GM23338 (cell line): Measurements from ENCODE around the gene PCDHGB5. TPM values are rescaled to one million over a fixed set of nuclear protein-coding genes. Genes with fewer than 3 reads are reported as not detected.

Source experiments
- polyA plus RNA-seq: library from polyadenylated mRNA; unstranded; fragments of >200 nt; fragmentation: Nextera tagmentation; extraction: Ambion mirVana; gene quantifications from 2 replicates; pipeline ENCODE4 v1.2.1, GENCODE V29; 2016
- total RNA-seq: library from RNA; depleted of rRNA; stranded (reverse); fragments of >200 nt; shearing (Covaris generic); gene quantifications from 2 replicates; pipeline ENCODE4 v1.2.3, GENCODE V29; 2014; rRNA removed

Gene PCDHGB5
- total and polyA plus RNA-seq, 2 experiments from 2014 or later = 2.5 to 18.5 TPM

Other genes with a start within 250 kb of the PCDHGB5 start
Only the 30 nearest of the 37 such genes appear.
- gene PCDHB9, start 210.8 kb upstream of the PCDHGB5 start, total RNA-seq = 0.63 and 0.78 TPM in 2 replicates
- gene PCDHB9, start 210.8 kb upstream of the PCDHGB5 start, polyA plus RNA-seq = 0.27 and 0.45 TPM in 2 replicates
- 0.89 and 2.7 TPM in 2 replicates for gene PCDHB10, start 205.6 kb upstream of the PCDHGB5 start, total RNA-seq
- gene PCDHB10, start 205.6 kb upstream of the PCDHGB5 start, polyA plus RNA-seq = 1.6 and 1.7 TPM in 2 replicates
- gene PCDHB11, start 198.3 kb upstream of the PCDHGB5 start, total RNA-seq = 0.47 and 1.3 TPM in 2 replicates
- gene PCDHB11, start 198.3 kb upstream of the PCDHGB5 start, polyA plus RNA-seq = 0.19 and 0.33 TPM in 2 replicates
- 3.7 and 4.3 TPM in 2 replicates for gene PCDHB12, start 189.2 kb upstream of the PCDHGB5 start, total RNA-seq
- gene PCDHB12, start 189.2 kb upstream of the PCDHGB5 start, polyA plus RNA-seq = 0.80 and 1.3 TPM in 2 replicates
- gene PCDHB13, start 184.0 kb upstream of the PCDHGB5 start, total RNA-seq = 2.4 and 3.5 TPM in 2 replicates
- gene PCDHB13, start 184.0 kb upstream of the PCDHGB5 start, polyA plus RNA-seq = 0.87 and 1.1 TPM in 2 replicates
- 3.2 and 4.1 TPM in 2 replicates for gene PCDHB14, start 174.6 kb upstream of the PCDHGB5 start, total RNA-seq
- 0.71 and 0.83 TPM in 2 replicates for gene PCDHB14, start 174.6 kb upstream of the PCDHGB5 start, polyA plus RNA-seq
- 8.0 and 12.1 TPM in 2 replicates for gene PCDHB15, start 152.6 kb upstream of the PCDHGB5 start, total RNA-seq
- 4.9 and 6.1 TPM in 2 replicates for gene PCDHB15, start 152.6 kb upstream of the PCDHGB5 start, polyA plus RNA-seq
- not detected in 2 replicates for gene SLC25A2, start 93.9 kb upstream of the PCDHGB5 start, total RNA-seq
- gene SLC25A2, start 93.9 kb upstream of the PCDHGB5 start, polyA plus RNA-seq = not detected in 2 replicates
- gene TAF7, start 77.2 kb upstream of the PCDHGB5 start, total RNA-seq = 92.0 and 107 TPM in 2 replicates
- 187 and 217 TPM in 2 replicates for gene TAF7, start 77.2 kb upstream of the PCDHGB5 start, polyA plus RNA-seq
- gene PCDHGA1, start 67.4 kb upstream of the PCDHGB5 start, total RNA-seq = 1.7 and 2.2 TPM in 2 replicates
- 0.07 and 0.39 TPM in 2 replicates for gene PCDHGA1, start 67.4 kb upstream of the PCDHGB5 start, polyA plus RNA-seq
- gene PCDHGA2, start 59.2 kb upstream of the PCDHGB5 start, total RNA-seq = 0.82 and 1.0 TPM in 2 replicates
- gene PCDHGA2, start 59.2 kb upstream of the PCDHGB5 start, polyA plus RNA-seq = 0.17 and 0.45 TPM in 2 replicates
- 0.90 and 1.2 TPM in 2 replicates for gene PCDHGA3, start 54.1 kb upstream of the PCDHGB5 start, total RNA-seq
- gene PCDHGA3, start 54.1 kb upstream of the PCDHGB5 start, polyA plus RNA-seq = 0.28 and 0.63 TPM in 2 replicates
- gene PCDHGB1, start 47.8 kb upstream of the PCDHGB5 start, total RNA-seq = 8.9 and 9.1 TPM in 2 replicates
- gene PCDHGB1, start 47.8 kb upstream of the PCDHGB5 start, polyA plus RNA-seq = 0.52 and 0.74 TPM in 2 replicates
- gene PCDHGA4, start 42.9 kb upstream of the PCDHGB5 start, total RNA-seq = 4.2 and 7.2 TPM in 2 replicates
- 0.33 and 0.99 TPM in 2 replicates for gene PCDHGA4, start 42.9 kb upstream of the PCDHGB5 start, polyA plus RNA-seq
- 5.0 and 5.8 TPM in 2 replicates for gene PCDHGB2, start 38.0 kb upstream of the PCDHGB5 start, total RNA-seq
- gene PCDHGB2, start 38.0 kb upstream of the PCDHGB5 start, polyA plus RNA-seq = 0.87 and 1.2 TPM in 2 replicates
- gene PCDHGA5, start 33.8 kb upstream of the PCDHGB5 start, total RNA-seq = 2.9 and 3.1 TPM in 2 replicates
- 0.49 and 0.55 TPM in 2 replicates for gene PCDHGA5, start 33.8 kb upstream of the PCDHGB5 start, polyA plus RNA-seq
- gene PCDHGB3, start 27.7 kb upstream of the PCDHGB5 start, total RNA-seq = 4.8 and 5.8 TPM in 2 replicates
- gene PCDHGB3, start 27.7 kb upstream of the PCDHGB5 start, polyA plus RNA-seq = 0.24 and 0.26 TPM in 2 replicates
- gene PCDHGA6, start 24.1 kb upstream of the PCDHGB5 start, total RNA-seq = 4.5 and 4.8 TPM in 2 replicates
- 0.99 and 1.2 TPM in 2 replicates for gene PCDHGA6, start 24.1 kb upstream of the PCDHGB5 start, polyA plus RNA-seq
- gene PCDHGA7, start 15.2 kb upstream of the PCDHGB5 start, total RNA-seq = 2.9 and 4.4 TPM in 2 replicates
- gene PCDHGA7, start 15.2 kb upstream of the PCDHGB5 start, polyA plus RNA-seq = 0.44 and 0.50 TPM in 2 replicates
- 13.0 and 16.6 TPM in 2 replicates for gene PCDHGB4, start 10.2 kb upstream of the PCDHGB5 start, total RNA-seq
- gene PCDHGB4, start 10.2 kb upstream of the PCDHGB5 start, polyA plus RNA-seq = 3.0 and 3.5 TPM in 2 replicates
- 4.6 and 5.3 TPM in 2 replicates for gene PCDHGA8, start 5.3 kb upstream of the PCDHGB5 start, total RNA-seq
- 0.70 and 1.1 TPM in 2 replicates for gene PCDHGA8, start 5.3 kb upstream of the PCDHGB5 start, polyA plus RNA-seq
- gene PCDHGA9, start 4.8 kb downstream of the PCDHGB5 start, total RNA-seq = 5.5 and 7.8 TPM in 2 replicates
- 0.50 and 0.54 TPM in 2 replicates for gene PCDHGA9, start 4.8 kb downstream of the PCDHGB5 start, polyA plus RNA-seq
- gene PCDHGB6, start 10.1 kb downstream of the PCDHGB5 start, total RNA-seq = 7.1 and 8.1 TPM in 2 replicates
- gene PCDHGB6, start 10.1 kb downstream of the PCDHGB5 start, polyA plus RNA-seq = 1.6 and 2.8 TPM in 2 replicates
- gene PCDHGA10, start 15.0 kb downstream of the PCDHGB5 start, total RNA-seq = 3.4 and 6.5 TPM in 2 replicates
- 1.6 and 2.1 TPM in 2 replicates for gene PCDHGA10, start 15.0 kb downstream of the PCDHGB5 start, polyA plus RNA-seq
- 5.8 and 11.7 TPM in 2 replicates for gene PCDHGB7, start 19.7 kb downstream of the PCDHGB5 start, total RNA-seq
- gene PCDHGB7, start 19.7 kb downstream of the PCDHGB5 start, polyA plus RNA-seq = 0.94 and 1.4 TPM in 2 replicates
- 8.9 and 10.7 TPM in 2 replicates for gene PCDHGA11, start 23.1 kb downstream of the PCDHGB5 start, total RNA-seq
- 2.3 and 3.0 TPM in 2 replicates for gene PCDHGA11, start 23.1 kb downstream of the PCDHGB5 start, polyA plus RNA-seq
- 3.3 and 3.5 TPM in 2 replicates for gene PCDHGA12, start 32.6 kb downstream of the PCDHGB5 start, total RNA-seq
- gene PCDHGA12, start 32.6 kb downstream of the PCDHGB5 start, polyA plus RNA-seq = 0.68 TPM in 2 replicates
- 12.9 and 13.3 TPM in 2 replicates for gene PCDHGC3, start 78.0 kb downstream of the PCDHGB5 start, total RNA-seq
- gene PCDHGC3, start 78.0 kb downstream of the PCDHGB5 start, polyA plus RNA-seq = 13.8 and 14.4 TPM in 2 replicates
- gene PCDHGC4, start 87.1 kb downstream of the PCDHGB5 start, total RNA-seq = 2.3 and 3.0 TPM in 2 replicates
- 0.31 TPM in 1 of 2 replicates, not detected in the other for gene PCDHGC4, start 87.1 kb downstream of the PCDHGB5 start, polyA plus RNA-seq
- gene PCDHGC5, start 91.1 kb downstream of the PCDHGB5 start, total RNA-seq = 0.54 and 1.5 TPM in 2 replicates
- gene PCDHGC5, start 91.1 kb downstream of the PCDHGB5 start, polyA plus RNA-seq = 0.16 TPM in 1 of 2 replicates, not detected in the other